ENCODE results near the gene BBS9. TPM values are rescaled to one million over a fixed set of nuclear protein-coding genes. Genes with fewer than 3 reads are reported as not detected.

The BBS9 gene
- total RNA-seq, 1 donor from 2014 or later, result 76.1 TPM

GRCh38 chr7:33644489-33644888, 515.1 kb downstream of the BBS9 start:
- DNase-seq (ENCODE audit: low spot score), result no peak

DNA sequence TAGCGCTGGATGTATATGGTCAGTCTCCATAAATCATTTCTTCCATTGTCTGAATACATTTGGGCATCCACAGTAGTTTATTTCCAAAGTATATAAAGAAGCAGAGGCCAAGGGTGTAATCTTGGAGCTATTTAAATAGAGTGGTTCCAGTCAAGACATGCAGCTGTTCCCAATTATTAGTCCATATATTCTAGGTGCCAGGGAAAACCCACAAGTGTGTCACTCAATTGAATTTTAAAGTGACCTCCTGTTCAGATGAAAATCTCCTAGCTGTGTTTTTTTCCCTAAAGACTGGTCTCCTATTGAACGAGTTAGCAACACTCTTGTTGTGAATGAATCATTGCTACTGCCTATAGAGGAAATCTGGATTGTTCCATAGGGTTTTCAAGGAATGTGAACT, 515.7 kb downstream of the BBS9 start:
- no peak for DNase-seq (ENCODE audit: low spot score)

DNA sequence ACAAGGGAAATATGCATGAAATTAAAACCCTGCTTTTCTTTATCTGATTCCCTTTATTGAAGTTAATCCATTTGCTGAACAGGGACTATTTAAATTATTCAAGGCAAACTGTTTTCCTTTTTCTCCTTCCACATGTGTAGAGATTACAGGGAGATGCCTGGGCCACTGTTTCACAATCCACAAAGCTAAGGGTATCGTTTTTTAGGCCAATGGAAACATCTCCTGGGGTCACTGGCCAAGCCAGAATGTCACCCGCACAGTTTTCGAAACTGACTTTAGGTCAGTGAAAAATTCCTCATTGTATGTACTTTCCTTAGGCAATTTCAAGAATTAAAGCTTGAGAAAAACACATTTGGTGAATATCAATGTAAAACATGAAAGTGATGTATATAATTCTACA, 516.8 kb downstream of the BBS9 start:
- DNase-seq (ENCODE audit: low spot score), result no peak

GRCh38 chr7:33646891-33647391, 517.6 kb downstream of the BBS9 start:
- DNase-seq (ENCODE audit: low spot score), result peak; percentile 37

- no peak for DNase-seq (ENCODE audit: low spot score)
Observed at GRCh38 chr7:33649476-33650441, 520.4 kb downstream of the BBS9 start.

- no peak for DNase-seq (ENCODE audit: low spot score)
Observed at GRCh38 chr7:33650828-33651227, 521.5 kb downstream of the BBS9 start.

DNA sequence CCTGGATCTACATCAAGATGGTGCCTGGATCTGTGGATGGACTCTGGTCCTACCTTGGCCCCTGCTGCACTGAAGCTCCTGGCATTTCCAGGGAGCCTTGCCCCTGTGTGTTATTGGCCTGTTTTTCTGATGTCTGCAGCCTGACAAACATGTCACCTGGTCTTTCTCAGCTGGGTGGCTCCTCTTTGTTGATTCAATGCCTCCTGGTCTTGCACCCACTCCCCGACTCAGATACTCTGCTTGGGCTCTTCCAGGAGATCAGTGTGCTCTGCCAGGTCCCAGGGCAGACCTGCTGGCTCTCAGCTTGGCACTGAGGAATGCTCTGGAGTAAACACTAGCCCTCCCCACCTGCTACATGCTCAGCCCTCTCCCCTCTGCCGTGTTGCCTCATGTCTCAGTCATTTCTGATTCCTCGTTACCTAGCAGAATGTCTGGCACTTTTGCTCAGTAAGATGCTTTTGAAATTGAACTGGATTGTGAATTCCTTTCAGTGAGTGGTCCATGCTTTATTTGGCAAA, 522.7 kb downstream of the BBS9 start:
- no peak for DNase-seq (ENCODE audit: low spot score)

- DNase-seq (ENCODE audit: low spot score), result no peak
Observed at GRCh38 chr7:33654676-33655075, 525.3 kb downstream of the BBS9 start.

Other genes starting within 250 kb of the BBS9 start
- gene KBTBD2, start 237.8 kb upstream of the BBS9 start, total RNA-seq (ENCODE audit: insufficient read depth, low replicate concordance), result 74.6 TPM
- gene FKBP9, start 172.1 kb upstream of the BBS9 start, total RNA-seq (ENCODE audit: insufficient read depth, low replicate concordance), result 209 TPM
- gene NT5C3A, start 66.8 kb upstream of the BBS9 start, total RNA-seq (ENCODE audit: insufficient read depth, low replicate concordance), result 47.2 TPM
- gene RP9, start 20.2 kb upstream of the BBS9 start, total RNA-seq (ENCODE audit: insufficient read depth, low replicate concordance), result not detected